Hypothalamus (tissue), 51 donors: ENCODE measurements around the gene TOPORS.
A peak's percentile ranks its signal among the peaks of the same experiment; 100 is the strongest.
"Not testable (repeated sequence)": the region's sequence is repeated elsewhere in the genome, so short reads cannot be mapped to it uniquely, and the experiment has no call there.

Experiments
- DNase-seq, 51 donors: peaks; one replicate each; lab custom pipeline; 2025; lab: John Stamatoyannopoulos, UW

Gene TOPORS

DNA sequence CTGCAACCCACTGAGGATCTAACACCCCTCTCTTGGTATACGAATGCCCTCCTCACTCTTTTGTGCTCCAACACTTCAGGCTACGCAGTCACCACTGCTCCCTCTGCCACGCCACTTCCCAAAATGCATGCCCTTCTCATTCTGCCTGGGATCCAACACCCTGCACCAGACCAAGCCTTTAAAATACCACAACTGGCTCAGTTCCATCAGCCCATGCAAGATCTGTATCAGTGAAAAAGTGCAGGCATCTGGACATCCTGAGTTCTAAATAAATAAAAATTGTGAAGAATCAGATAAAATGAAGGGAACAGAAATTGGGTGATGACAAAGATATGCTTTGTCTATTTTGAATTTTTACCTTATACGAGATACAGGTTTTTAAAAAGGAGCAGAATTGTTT is 17.9 kb upstream of the TOPORS start:
- no peak for DNase-seq

DNA sequence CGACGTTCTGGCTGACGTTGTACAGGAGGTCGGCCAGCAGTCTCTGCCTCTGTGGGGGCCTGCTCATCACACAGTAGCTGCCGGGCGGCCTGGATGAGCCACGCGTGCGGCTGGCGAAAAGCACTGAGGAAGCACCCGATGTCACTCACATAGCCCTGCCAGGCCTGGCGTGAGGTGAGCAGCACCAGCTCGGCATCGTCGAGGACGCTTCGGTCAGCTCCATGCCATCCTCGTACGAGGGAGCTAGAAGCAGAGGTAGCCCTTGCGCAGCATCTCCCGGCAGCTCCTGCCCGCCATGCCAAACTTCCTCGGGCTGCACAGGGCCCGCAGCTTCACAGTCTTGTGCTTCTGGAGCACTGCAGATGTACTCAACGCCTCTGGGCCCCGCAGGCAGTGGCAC is 14.4 kb upstream of the TOPORS start:
- no peak for DNase-seq

DNA sequence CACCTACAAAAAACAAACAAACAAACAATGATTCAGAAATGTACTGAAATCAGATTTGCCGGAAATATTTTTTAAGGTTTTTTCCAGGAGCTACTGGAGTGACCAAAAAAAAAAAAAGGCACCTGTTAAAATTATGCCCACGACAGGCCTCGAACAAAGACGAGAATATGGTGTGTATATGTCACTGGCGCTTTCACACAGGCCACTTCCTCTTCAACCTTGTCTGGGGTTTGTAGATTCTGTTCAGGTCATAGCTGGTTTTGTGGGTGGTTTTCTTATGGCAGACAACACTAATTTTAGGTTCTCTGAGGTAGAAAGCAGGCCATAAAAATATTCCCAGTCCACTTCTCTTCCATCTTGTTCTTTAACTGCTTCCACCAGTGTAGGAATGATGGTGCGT is 13.6 kb upstream of the TOPORS start:
- DNase-seq, result no peak

DNA sequence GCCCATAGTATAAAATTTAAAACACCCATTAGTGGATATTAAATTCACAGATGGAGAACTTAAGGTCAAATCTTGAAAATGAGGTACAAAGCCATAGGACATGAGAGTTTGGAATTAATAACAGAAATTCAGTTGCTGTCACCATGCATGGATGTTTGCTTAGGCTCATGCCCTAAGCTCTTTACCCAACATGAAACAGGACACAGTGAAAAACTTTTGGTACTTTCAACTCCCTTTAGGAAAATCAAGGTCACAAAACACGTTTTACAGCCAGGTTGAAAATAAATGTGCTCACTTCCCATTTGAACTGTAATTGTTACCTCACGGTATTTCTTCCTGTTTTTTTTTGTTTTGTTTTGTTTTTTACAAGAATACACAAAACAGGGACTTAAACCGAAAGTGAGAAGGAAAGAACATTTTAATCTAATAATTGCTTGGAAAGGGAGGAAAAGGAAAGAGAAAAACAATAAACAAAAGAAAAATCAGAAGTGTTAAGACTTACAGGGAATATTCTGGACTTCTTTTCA is 6.1 kb upstream of the TOPORS start:
- no peak for DNase-seq

DNA sequence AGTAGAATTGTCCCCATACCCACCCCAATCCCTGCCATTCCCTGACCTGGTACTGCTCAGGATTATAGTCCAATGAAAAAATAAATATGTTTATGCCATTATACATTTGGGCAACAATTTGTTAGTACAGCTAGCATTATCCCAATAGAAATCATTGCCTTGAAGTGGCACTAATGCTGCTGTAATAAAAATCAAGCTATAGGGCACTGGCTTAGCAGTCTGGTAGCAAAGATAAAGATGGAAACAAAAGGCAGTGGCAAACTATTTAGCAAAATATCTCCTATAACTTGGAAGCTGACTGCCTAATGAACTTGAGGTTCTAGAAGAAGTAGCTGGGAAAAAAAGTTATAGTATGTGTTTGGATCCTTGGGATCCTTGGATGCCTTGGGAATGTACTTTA is 2.2 kb upstream of the TOPORS start:
- DNase-seq, result no peak

DNA sequence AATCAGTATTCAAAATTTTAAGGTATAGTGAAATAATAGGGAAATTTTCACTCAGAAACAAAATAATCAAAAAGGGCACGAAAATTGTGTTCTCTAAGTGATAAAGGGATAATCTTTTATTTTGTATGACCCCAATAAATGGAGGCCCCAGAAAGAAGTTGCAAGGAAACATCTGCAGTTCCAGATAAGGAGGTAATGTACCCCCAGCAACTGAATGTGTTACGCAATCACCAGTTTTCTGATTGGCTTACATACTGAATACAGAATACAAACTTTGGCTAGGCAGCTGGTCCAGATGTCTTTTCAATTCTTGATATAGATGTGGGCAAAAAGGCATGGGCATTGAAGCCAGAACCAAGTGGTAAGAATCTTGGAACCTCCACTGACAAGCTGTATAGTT is 1.7 kb upstream of the TOPORS start:
- DNase-seq, result no peak

DNA sequence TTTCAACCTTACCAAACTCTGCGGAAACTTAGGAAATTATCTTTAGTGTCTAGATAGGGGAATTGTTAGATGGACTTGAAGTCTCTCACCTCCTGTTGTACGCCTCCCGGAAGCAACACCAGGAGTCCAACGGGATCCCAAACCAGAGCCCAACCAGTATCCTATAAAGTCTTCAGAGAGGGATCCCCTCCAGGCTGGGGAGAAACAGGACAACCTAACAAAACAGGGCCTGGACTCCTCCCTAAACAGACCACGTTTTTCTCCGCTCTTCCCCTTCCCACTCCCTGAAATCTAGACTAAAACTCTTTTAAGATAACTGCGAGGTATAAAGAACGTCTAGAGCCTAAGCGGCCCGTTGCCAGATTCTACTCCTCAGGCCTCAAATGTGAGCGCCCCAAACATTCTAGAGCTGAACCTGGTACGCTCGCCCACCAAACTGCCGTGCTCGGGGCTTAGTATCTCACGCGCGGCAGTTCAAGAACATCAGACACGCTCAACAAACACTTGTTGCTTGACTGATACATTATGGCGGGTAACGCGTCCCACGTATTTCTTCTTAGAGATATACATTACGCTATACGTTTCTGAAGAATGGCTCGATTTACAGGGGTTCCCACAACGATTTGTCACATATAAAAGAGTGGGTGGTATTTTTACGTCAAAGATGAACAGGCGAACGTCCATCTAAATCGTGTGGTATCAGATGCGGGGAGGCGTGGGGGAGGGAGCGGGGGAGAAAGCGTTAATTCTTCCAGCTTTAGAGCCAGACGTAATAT is 922 bp downstream of the TOPORS start:
- DNase-seq, result peak in 31 of 51 donors; percentile 9 to 84 (median 35)

DNA sequence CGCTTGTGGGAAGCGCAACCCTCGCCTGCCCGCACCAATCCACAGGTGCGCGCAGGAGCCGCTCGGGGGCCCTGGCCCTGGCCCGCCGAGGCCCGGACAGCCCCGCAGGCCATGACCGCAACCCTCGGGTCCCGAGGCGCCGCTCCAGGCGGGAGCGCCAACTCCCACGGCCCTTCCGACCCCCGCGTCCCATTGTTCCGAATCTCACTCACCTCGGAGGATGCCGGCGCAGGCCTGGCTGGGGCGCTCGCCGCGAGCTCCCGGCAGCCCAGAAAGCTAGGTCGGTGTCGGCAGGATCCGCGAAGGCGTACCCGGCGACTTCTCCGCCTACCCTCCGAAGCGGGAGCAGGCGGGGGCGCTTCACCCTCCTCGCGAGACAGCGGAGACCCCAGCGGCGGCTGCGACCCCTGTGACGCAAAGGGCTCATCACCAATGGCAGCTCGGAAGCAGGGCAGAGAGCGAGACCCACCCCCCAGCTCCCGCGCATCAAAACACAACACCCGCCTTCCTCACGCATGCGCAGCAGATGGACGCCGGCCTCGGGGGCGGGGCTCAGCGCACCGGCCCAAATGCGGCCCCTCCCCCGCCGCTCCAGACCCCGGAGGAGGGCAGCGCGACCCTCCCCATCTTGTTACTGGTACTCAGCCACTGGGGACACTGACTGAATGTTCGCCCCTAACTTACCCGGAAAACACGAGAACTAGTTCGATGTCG is 1.7 kb downstream of the TOPORS start:
- peak; percentile 71 to 96 (median 92) for DNase-seq

DNA sequence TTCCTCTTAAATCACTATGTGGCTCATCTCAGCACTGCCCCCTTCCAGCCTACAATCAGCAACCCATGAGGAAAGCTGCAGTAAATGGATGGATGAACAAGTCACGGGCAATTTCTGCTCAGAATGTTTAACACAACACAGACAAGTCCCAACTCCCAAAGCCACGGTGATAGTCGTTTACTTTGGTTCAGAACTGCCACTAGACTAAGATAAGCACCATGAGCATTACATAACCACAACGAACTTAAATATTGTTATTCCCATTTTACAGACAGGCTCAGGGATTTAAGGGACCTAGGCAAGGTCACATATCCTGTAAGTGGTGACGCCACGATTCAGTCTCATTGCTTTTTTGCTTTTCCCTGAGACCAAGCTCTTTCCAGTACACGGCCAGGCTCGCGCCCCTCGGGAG is 2.2 kb downstream of the TOPORS start:
- peak in 4 of 51 donors; percentile 4 to 50 (median 35) for DNase-seq

DNA sequence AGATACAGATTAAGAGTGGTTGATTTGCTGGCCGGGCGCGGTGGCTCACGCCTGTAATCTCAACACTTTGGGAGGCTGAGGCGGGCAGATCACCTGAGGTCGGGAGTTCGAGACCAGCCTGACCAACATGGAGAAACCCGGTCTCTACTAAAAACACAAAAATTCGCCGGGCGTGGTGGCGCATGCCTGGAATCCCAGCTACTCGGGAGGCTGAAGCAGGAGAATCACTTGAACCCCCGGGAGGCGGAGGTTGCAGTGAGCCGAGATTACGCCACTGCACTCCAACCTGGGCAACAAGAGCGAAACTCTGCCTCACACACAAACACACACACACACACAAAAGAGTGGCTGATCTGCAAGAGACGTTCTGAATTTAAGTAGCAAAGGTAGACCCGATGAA is 4.2 kb downstream of the TOPORS start:
- DNase-seq, result not testable (repeated sequence)

DNA sequence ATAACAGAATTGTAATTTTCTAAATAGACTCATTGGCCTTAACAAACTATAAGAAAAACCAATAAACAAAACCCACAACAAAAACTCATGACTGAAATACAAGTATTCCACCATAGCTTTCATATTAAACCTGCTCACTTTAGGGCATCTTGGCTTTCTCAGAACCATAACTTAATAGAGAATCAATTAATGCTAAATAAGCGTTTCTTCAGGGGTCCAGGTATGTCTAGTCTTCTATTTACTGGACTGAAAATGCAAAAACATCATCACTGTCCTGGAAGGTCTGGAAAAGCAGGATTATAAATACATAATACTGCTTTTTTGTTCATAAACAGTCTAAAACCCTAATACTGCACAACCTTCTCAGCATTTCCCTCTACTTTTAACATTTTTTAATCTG is 6.5 kb downstream of the TOPORS start:
- no peak for DNase-seq

DNA sequence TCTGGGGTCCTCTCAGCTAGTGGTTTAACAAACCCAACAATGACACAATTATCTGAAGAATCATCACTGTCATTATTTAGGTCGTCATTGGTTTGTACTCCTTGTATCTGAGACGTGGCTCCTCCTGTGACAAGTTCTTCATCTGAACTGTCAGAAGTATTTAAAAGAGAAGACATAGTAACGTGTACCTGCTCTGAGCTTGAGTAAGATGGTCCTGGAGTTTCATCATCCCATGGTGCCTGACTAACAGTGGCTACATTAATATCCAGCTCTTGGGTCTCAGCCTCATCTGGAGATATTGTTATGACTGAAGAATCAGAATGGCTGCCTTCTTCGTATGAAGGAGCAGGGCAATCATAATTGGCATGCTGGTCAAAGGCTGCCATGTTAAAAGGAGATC is 9.3 kb downstream of the TOPORS start:
- no peak for DNase-seq

DNA sequence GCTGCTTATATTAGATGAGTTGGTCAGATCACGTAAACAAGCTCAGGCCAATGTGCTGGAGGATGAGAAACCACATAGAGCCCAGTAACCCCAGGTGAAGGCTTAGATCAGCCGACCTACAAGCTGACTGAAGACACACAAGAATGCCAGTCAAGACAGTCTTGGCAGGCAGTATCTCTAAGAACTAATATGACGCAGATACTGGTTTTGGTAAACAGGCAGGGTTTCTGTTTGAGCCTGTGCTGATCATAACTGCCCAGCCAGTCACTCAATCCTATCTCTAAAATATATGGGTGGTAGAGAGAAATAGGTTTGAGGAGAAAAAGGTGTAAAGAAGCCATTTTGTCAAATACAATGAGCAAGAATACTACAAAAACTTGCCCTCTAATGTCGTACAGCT is 18.6 kb downstream of the TOPORS start:
- DNase-seq, result no peak

DNA sequence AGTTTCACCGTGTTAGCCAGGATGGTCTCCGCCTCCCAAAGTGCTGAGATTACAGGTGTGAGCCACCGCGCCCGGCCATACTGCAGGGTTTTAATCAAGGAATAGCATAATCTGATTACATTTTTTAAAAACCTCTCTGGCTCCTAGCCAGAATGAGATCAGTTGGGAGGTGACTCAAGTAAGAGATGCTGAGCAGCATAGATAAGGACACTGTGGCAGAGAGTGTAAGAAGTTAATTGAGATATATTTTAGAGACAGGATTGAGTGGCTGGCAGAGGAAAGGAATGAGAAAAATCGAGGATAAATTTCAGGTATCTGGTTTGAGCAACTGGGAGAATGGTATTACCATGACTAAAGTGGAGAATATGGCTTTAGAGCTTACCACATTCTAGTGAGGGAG is 19.1 kb downstream of the TOPORS start:
- no peak for DNase-seq

DNA sequence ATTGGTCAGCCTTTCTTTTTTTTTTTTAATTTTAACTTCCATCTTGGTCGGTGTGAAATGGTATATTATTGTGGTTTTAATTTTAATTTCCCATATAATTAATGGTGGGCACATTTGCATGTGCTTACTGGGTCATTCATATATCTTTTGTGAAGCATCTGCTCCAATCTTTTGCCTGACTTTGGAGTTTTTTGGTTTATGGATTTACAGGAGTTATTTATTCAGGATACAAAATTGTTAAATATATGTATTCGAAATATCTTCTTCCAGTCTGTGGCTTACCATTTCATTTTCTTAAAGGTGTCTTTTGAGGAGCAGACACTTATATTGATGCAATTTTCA is 25.7 kb downstream of the TOPORS start:
- DNase-seq, result no peak

DNA sequence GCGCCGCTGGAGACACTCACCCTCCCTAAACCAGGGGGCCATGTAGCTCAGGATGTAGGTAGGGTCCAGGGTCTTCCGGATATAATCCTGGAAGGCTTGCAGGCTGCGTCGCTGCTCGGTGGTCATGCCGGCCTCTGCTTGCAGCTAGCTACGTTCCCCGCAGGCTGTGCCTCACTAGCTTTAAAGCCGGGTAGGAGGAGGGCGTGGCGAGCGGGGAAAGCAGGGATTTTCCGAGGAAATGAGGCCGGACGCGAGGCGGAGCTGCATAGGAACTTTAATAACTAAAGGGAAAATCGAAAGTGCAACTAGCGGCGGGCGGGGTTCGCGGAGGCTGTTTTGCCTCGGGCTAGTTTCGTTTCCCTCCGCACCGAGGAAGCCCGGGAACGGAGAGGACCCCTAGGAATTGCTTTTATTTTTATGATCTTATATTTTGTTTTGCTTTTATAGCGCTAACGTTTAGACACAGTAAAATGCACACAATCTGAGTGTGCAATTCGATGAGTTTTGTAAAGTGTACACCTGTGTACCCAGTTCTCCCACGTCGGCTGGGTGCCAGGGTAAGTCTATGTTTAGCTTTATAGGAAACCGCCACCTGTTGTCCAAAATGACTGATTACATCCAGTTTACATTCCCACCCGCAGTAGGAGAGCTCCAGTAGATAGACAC is 26.2 kb downstream of the TOPORS start, which contains the start of gene RIGI:
Gene RIGI, minus strand, starts transcription at position 156 of the 666 bp plus-strand sequence. Its CDS starts 30 bp downstream, at position 126.
- peak; percentile 27 to 88 (median 73) for DNase-seq

DNA sequence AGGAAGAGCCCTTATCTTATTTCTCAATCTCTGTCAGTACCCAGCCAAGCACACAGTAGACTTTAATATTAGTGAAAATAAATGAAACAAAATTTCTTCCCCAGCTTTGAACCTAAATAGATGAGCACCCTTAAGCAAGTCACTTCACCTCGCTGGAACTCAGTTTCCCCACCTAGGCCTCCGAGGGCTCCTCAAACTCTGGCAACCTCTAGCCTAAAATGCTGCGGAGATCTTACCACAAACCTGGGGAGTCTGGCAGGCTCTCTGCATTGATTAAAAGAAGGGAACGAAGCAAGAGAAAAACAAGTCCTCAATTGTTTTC is 26.7 kb downstream of the TOPORS start:
- DNase-seq, result peak in 1 of 51 donors; percentile 75

DNA sequence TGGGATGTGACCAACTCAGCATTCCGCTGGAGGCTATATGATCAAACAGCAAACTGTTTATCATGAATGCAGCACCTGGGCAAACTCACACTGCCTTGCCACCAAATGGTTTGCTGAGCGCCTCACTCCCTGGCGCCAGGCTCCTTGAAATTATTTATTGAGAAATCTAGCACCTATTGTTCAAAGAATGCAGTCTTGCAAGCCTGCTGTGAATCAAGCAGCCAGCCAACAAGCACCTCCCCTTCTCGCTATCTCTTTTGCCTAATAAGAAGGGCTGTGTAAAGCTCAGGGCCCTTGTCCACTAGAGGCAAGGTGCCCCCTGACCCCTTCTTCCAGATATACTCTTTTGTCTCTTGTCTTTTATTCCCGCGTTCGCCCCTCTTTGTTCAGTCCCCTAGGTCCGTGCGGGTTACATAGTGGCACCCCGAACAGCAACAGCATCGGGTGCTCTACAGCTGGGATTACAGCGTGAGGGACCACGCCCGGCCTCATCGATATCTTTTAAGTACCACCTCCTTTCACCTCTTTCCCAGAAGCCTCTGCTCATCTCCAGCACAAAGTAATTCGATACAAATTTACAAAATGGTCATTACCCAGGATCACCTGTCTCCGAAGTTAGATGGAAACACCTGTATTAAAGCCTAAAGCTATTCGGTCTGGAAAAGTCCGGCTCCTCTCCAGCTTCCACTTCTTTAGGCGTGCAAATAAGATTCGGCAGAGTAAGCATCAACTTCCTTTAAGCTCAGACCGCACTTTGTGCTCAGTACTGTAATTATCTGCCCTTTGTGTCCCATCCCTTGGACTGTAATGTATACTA is 27.3 kb downstream of the TOPORS start:
- peak in 7 of 51 donors; percentile 11 to 34 (median 22) for DNase-seq

DNA sequence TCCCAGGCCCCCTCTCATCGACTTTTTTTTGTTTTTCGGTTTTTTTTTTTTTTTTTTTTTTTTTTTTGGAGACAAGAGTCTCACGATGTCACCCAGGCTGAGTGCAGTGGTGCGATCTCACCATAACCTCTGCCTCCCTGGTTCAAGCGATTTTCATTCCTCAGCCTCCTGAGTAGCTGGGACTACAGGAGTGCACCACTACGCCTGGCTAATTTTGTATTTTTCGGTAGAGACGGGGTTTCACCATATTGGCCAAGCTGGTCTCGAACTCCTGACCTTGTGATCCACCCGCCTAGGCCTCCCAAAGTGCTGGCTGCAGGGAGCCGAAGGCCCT is 27.9 kb downstream of the TOPORS start:
- DNase-seq, result not testable (repeated sequence)

DNA sequence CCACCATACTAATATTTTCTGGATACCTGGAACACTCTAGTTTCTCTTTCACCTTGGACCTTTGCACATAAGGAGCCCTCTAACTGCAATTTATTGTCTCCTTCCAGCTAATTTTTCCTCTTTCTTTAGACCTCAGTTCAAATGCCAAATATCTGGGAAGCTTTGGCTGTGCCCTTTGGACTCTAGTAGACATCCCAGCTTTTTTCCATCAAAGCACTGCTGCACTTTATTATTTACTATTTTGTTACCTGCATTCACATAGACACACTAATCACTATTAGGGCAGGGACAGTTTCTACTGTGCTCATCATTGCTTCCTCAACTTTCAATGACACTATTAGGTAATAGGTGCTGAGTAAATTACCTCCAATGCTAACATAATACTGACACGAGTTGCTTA is 28.5 kb downstream of the TOPORS start:
- DNase-seq, result no peak

DNA sequence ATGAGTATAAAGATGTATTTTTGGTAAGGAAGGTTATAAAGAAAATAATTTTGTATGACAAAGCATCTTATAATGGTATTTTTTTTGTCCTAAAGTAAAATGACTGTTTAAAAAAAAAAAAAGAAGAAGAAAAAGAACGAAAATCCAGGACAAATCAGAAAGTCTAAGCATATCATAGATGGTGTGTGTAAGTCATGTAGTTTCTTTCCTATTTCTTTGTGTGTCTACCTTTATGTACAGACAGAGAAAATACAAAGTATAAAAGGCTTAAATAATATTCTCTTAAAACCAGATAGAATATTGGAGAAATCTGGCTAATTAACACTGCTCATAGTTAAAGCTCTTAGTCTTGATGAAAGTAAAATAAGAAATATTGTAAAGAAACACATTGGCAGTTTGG is 34.1 kb downstream of the TOPORS start:
- no peak for DNase-seq
